Testis (tissue), 3 donors: Measurements from ENCODE around the gene IRF8. TPM values are rescaled to one million over a fixed set of nuclear protein-coding genes. Genes with fewer than 3 reads are reported as not detected.

Experiments used
- DNase-seq: peaks from one replicate; pipeline ENCODE4 v3.0.0-alpha.2; 2019
- H3K27ac ChIP-seq, 2 donors: fragments of 200-600 bp; sonication (generic); one replicate each; pipeline ENCODE4 v1.5.1; 2019
- H3K27me3 ChIP-seq: fragments of 200-600 bp; sonication (generic); one replicate; pipeline ENCODE4 v1.5.1; 2019
- H3K36me3 ChIP-seq: fragments of 200-600 bp; sonication (generic); one replicate; pipeline ENCODE4 v1.5.1; 2017; ENCODE audit warnings: low read depth; ENCODE audit errors: missing control alignments
- H3K4me1 ChIP-seq: fragments of 200-600 bp; sonication (generic); one replicate; pipeline ENCODE4 v1.5.1; 2019
- H3K4me3 ChIP-seq, 2 donors: fragments of 200-600 bp; sonication (generic); one replicate each; pipeline ENCODE4 v1.5.1; 2017 to 2019
- H3K9me3 ChIP-seq: fragments of 200-600 bp; sonication (generic); one replicate; pipeline ENCODE4 v1.5.1; 2017
- POLR2A ChIP-seq: fragments of 450-650 bp; IDR thresholded peaks from one replicate; pipeline ENCODE4 v1.6.1; 2017; ENCODE audit warnings: antibody characterized with exemption, mild to moderate bottlenecking, moderate library complexity
- WGBS, 2 donors: methylation state at CpG; one replicate each; pipeline ENCODE4 v1.1.5; 2018; 5-methylcytosine and 5-hydroxymethylcytosine counted together
- intact Hi-C: fragments of 100-400 bp; cut with DNase I; formaldehyde crosslinking; loops from one replicate; pipeline ENCODE4 v1.15.1; 2023; ENCODE audit warnings: low total_unique reads
- polyA plus RNA-seq: library from polyadenylated mRNA; stranded (reverse); fragments of 350-450 nt; fragmentation: Illumina TruSeq; extraction: RNeasy Lipid Tissue Mini Kit (QIAGEN cat#74804); gene quantifications from one replicate; pipeline ENCODE4 v1.2.3, GENCODE V29; 2014; ENCODE audit warnings: low read depth, low replicate concordance; ENCODE audit not compliant: insufficient read depth
- total RNA-seq, 2 donors: library from RNA; depleted of rRNA; stranded (reverse); fragments of >200 nt; gene quantifications; one replicate each; pipeline ENCODE4 v1.2.3, GENCODE V29; 2016
- TF ChIP-seq, protein P1 (sequence below), 3 experiments: fragments of 450-650 bp in 2 of 3; fragments of 200-600 bp in 1 of 3; sonication (generic) in 1 of 3; IDR thresholded peaks; one replicate each; pipeline ENCODE4 v1.5.1; 2016 to 2019; ENCODE audit warnings: antibody characterized with exemption in 3 of 3, mild to moderate bottlenecking in 2 of 3, moderate library complexity in 1 of 3

Gene IRF8
- total and polyA plus RNA-seq, 3 donors from 2014 or later, result 7.2 to 15.0 (median 14.0) TPM

DNA sequence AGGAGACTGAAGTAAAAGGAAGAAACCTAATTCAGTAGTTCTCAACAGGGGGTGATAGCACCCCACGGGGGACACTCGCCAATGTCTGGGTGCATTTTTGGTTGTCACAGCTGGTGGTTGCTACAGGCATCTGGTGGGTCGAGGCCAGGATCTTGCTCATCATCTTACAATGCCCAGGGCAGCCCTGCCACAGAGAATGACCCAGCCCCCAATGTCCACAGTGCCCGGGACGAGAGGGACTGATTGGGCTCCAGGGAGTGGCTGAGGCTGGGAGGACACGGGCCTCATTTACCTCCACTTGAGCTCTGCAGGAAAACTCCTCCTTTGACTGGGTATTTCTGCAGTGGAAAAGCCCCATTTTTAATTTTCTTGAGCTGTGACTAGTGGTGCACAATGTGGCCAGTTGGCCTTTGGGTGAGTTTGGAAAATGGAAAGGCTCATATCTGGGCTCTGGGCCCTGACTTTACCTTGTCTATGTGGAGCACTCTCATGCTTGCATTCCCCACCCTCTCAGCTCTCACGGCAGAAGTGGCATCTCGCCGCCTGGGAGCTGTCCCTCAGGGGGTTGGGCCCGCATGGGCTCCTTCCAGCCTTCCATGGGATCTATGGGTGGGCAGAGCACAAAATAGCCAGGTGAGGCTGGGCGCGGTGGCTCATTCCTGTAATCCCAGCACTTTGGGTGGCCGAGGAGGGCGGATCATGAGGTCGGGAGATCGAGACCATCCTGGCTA, 37.7 kb upstream of the IRF8 start:
- no peaks in the 10 kb centered on the region for H3K27me3 ChIP-seq
- H3K9me3 ChIP-seq, result no peaks in the 10 kb centered on the region
- TF ChIP-seq, protein P1, sequence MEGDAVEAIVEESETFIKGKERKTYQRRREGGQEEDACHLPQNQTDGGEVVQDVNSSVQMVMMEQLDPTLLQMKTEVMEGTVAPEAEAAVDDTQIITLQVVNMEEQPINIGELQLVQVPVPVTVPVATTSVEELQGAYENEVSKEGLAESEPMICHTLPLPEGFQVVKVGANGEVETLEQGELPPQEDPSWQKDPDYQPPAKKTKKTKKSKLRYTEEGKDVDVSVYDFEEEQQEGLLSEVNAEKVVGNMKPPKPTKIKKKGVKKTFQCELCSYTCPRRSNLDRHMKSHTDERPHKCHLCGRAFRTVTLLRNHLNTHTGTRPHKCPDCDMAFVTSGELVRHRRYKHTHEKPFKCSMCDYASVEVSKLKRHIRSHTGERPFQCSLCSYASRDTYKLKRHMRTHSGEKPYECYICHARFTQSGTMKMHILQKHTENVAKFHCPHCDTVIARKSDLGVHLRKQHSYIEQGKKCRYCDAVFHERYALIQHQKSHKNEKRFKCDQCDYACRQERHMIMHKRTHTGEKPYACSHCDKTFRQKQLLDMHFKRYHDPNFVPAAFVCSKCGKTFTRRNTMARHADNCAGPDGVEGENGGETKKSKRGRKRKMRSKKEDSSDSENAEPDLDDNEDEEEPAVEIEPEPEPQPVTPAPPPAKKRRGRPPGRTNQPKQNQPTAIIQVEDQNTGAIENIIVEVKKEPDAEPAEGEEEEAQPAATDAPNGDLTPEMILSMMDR (IDR thresholded peaks at IDR 0.05), result no peak
- no peak for TF ChIP-seq POLR2A
- WGBS, 2 donors, result 86 to 89% methylated on average over 16 of the region's 16 CpGs
- H3K4me1 ChIP-seq, result no peaks in the 10 kb centered on the region
- DNase-seq, result no peak
- no peak overlapping the region for H3K27ac ChIP-seq
- intact Hi-C loops, result no loop called here
- no peak overlapping the region for H3K4me3 ChIP-seq
- H3K36me3 ChIP-seq, result no peaks in the 10 kb centered on the region

DNA sequence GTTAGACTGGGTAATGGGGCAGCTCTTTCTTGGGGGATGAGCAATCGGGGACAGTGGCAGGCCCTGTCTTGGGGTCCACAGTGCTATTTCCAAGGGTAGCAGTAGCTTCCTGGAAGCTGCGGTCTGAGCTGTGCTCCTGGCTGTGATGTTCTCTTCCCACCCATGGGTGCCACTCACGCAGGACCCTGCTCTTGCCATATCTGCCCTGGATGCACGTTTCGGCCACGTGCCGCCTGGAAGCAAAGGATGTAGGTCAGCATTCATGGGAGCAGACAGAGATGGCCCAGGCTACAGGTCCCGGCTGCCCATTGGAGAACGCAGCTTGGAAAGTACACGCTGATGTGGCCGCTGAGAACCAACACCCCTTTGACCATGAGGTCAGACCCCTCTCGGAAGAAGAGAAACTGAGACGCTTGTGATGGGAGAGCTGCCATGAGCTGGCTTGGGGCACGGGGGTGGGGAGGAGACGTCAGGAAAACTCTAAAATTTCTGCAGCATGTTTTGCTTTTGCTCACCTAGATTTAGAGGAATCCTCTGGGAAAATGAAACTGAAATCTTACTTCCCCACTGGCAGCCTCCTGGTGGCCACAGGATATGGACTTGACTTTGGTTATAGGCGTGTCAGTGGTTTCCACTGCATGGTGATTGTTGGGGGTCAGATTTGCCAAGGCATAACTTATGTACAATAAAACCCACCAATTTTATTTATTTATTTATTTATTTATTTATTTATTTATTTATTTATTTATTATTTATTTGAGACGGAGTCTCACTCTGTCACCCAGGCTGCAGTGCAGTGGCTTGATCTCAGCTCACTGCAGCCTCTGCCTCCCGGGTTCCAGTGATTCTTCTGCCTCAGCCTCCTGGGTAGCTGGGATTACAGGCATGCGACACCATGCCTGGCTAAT, 36.2 kb upstream of the IRF8 start:
- Histone ChIP-seq H3K4me3 (no peak overlapping the region), H3K4me1 (no peaks in the 10 kb centered on the region), H3K9me3 (no peaks in the 10 kb centered on the region), H3K36me3 (no peaks in the 10 kb centered on the region), H3K27ac (no peak overlapping the region), H3K27me3 (no peaks in the 10 kb centered on the region)
- TF ChIP-seq, protein P1 (IDR thresholded peaks at IDR 0.05), result no peak
- TF ChIP-seq POLR2A, result no peak
- 92 to 93% methylated on average over 19 of the region's 19 CpGs for WGBS, 2 donors
- intact Hi-C loops, result no loop called here
- no peak for DNase-seq

DNA sequence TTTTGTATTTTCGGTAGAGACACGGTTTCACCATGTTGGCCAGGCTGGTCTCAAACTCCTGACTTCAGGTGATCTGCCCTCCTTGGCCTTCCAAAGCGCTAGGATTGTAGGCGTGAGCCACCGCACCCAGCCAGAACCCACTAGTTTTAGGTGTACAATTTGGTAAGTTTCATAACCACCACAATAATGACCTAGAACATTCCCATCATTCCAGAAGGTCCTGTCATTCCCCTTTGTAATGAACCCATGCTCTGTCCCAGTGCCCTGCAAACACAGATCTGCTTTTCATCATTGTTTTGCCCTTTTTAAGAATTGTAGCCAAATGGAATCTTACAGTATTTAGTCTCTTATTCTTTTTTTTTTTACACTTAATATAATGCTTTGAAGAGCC, 35.6 kb upstream of the IRF8 start:
- 82 to 96% methylated on average over 5 of the region's 5 CpGs for WGBS, 2 donors
- intact Hi-C loops, result no loop called here
- H3K4me3 ChIP-seq, result no peak overlapping the region
- H3K4me1 ChIP-seq, result no peaks in the 10 kb centered on the region
- TF ChIP-seq, protein P1 (IDR thresholded peaks at IDR 0.05), result no peak
- no peak for TF ChIP-seq POLR2A
- H3K9me3 ChIP-seq, result no peaks in the 10 kb centered on the region
- no peak for DNase-seq
- H3K27ac ChIP-seq, result no peak overlapping the region
- no peaks in the 10 kb centered on the region for H3K27me3 ChIP-seq
- no peaks in the 10 kb centered on the region for H3K36me3 ChIP-seq

DNA sequence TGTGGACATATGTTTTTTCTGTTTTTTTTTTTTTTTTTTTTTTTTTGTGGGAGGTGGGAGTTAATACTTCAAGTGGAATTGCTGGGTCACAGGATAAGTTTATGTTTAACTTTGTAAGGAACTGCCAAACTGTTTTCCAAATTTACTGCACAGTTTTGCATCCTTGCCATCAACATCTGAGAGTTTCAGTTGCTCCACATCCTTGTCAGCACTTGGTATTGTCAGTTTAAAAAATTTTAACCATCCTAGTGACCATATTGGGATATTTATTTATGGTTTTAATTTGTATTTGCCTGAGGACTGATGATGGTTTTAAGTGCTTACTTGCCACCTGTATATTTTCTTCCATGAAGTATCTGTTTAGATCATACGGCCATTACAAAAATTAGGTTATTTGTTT, 34.0 kb upstream of the IRF8 start:
- Histone ChIP-seq H3K4me1 (no peaks in the 10 kb centered on the region), H3K36me3 (no peaks in the 10 kb centered on the region), H3K4me3 (no peak overlapping the region), H3K9me3 (no peaks in the 10 kb centered on the region), H3K27me3 (no peaks in the 10 kb centered on the region), H3K27ac (no peak overlapping the region)
- DNase-seq, result no peak
- TF ChIP-seq, protein P1 (IDR thresholded peaks at IDR 0.05), result no peak
- no peak for TF ChIP-seq POLR2A
- intact Hi-C loops, result no loop called here
- 96% methylated on average over 1 of the region's 1 CpG for WGBS, 2 donors
